Tibial artery (tissue), 4 donors: ENCODE results near the gene TSSC4.

Experiments used
- DNase-seq, 2 donors: peaks; one replicate each; pipeline ENCODE4 v3.0.0-alpha.2; 2019
- H3K27ac ChIP-seq, 2 donors: fragments of 200-600 bp; sonication (generic) in 1 of 2; 1 replicate in 1 of 2; 2 replicates in 1 of 2; pipeline ENCODE4 v1.5.1; 2018 to 2019; ENCODE audit warnings: mild to moderate bottlenecking in 1 of 2
- H3K27me3 ChIP-seq, 2 donors: fragments of 200-600 bp; sonication (generic) in 1 of 2; one replicate each; pipeline versions ENCODE4 v1.5.1 to v1.6.0; 2016 to 2019
- H3K36me3 ChIP-seq, 3 donors: fragments of 200-600 bp; sonication (generic) in 2 of 3; one replicate each; pipeline ENCODE4 v1.5.1; 2016 to 2019; ENCODE audit warnings: mild to moderate bottlenecking in 2 of 3
- H3K4me1 ChIP-seq, 4 donors: fragments of 200-600 bp; sonication (generic) in 2 of 4; 1 replicate in 3 of 4; 2 replicates in 1 of 4; pipeline ENCODE4 v1.5.1; 2016 to 2019
- H3K4me3 ChIP-seq, 2 donors: fragments of 200-600 bp; sonication (generic) in 1 of 2; 1 replicate in 1 of 2; 2 replicates in 1 of 2; pipeline ENCODE4 v1.5.1; 2018 to 2019; ENCODE audit warnings: mild to moderate bottlenecking in 2 of 2
- H3K9me3 ChIP-seq, 3 donors: fragments of 200-600 bp; sonication (generic) in 1 of 3; one replicate each; pipeline ENCODE4 v1.5.1; 2016 to 2019
- CTCF ChIP-seq, 2 experiments: fragments of 200-600 bp in 1 of 2; fragments of 450-650 bp in 1 of 2; IDR thresholded peaks; one replicate each; pipeline ENCODE4 v1.5.1; 2017 to 2019; ENCODE audit warnings: antibody characterized with exemption in 2 of 2, mild to moderate bottlenecking in 1 of 2, moderate library complexity in 1 of 2
- intact Hi-C: fragments of 100-400 bp; cut with DNase I; formaldehyde crosslinking; loops from one replicate; pipeline ENCODE4 v1.15.0; 2023; ENCODE audit warnings: low total_unique reads

The TSSC4 gene

GRCh38 chr11:2412323-2412722, 11.8 kb downstream of the TSSC4 start:
- H3K27me3 ChIP-seq, result peaks cover 0 to 39% of the 10 kb centered on the region in 2 donors
- H3K4me1 ChIP-seq, result no peaks in the 10 kb centered on the region
- no peaks in the 10 kb centered on the region for H3K36me3 ChIP-seq
- H3K9me3 ChIP-seq, result no peaks in the 10 kb centered on the region
- no peak overlapping the region for H3K4me3 ChIP-seq
- no peak for TF ChIP-seq CTCF (IDR thresholded peaks at IDR 0.05)
- H3K27ac ChIP-seq, result no peak overlapping the region
- intact Hi-C loops, result no loop called here
- no peak for DNase-seq

- no peak for TF ChIP-seq CTCF (IDR thresholded peaks at IDR 0.05)
- no peak overlapping the region for H3K27ac ChIP-seq
- H3K36me3 ChIP-seq, result no peaks in the 10 kb centered on the region
- H3K9me3 ChIP-seq, result no peaks in the 10 kb centered on the region
- no peaks in the 10 kb centered on the region for H3K4me1 ChIP-seq
- peaks cover 0 to 32% of the 10 kb centered on the region in 2 donors for H3K27me3 ChIP-seq
- intact Hi-C loops, result no loop called here
- no peak for DNase-seq
- no peak overlapping the region for H3K4me3 ChIP-seq
Observed at GRCh38 chr11:2413742-2414579, 13.4 kb downstream of the TSSC4 start.

GRCh38 chr11:2414616-2415015, 14.1 kb downstream of the TSSC4 start:
- Histone ChIP-seq H3K36me3 (no peaks in the 10 kb centered on the region), H3K27me3 (peaks cover 0 to 28% of the 10 kb centered on the region in 2 donors), H3K27ac (no peak overlapping the region), H3K4me3 (no peak overlapping the region), H3K4me1 (peaks cover 0 to 1% (median 0%) of the 10 kb centered on the region in 4 donors), H3K9me3 (no peaks in the 10 kb centered on the region)
- intact Hi-C loops, result no loop called here
- DNase-seq, result no peak
- TF ChIP-seq CTCF (IDR thresholded peaks at IDR 0.05), result no peak

GRCh38 chr11:2415171-2415570, 14.6 kb downstream of the TSSC4 start:
- H3K27ac ChIP-seq, result no peak overlapping the region
- no peaks in the 10 kb centered on the region for H3K9me3 ChIP-seq
- no peak for TF ChIP-seq CTCF (IDR thresholded peaks at IDR 0.05)
- H3K4me3 ChIP-seq, result no peak overlapping the region
- peaks cover 0 to 4% (median under 1%) of the 10 kb centered on the region in 4 donors for H3K4me1 ChIP-seq
- intact Hi-C loops, result no loop called here
- DNase-seq, result no peak
- H3K27me3 ChIP-seq, result peaks cover 0 to 22% of the 10 kb centered on the region in 2 donors
- H3K36me3 ChIP-seq, result no peaks in the 10 kb centered on the region

GRCh38 chr11:2415601-2416380, 15.2 kb downstream of the TSSC4 start:
- Histone ChIP-seq H3K4me1 (peaks cover 0 to 8% (median 3%) of the 10 kb centered on the region in 4 donors), H3K36me3 (no peaks in the 10 kb centered on the region), H3K27me3 (peaks cover 0 to 17% of the 10 kb centered on the region in 2 donors), H3K4me3 (no peak overlapping the region), H3K9me3 (no peaks in the 10 kb centered on the region), H3K27ac (no peak overlapping the region)
- no peak for TF ChIP-seq CTCF (IDR thresholded peaks at IDR 0.05)
- intact Hi-C loops, result no loop called here
- DNase-seq, result no peak
